AG09319 (cell line): ENCODE measurements around the gene COL13A1.

ENCODE experiments used
- DNase-seq: peaks from one replicate; pipeline ENCODE4 v3.0.0-alpha.2; 2010; ENCODE audit warnings: low read depth; ENCODE audit errors: extremely low read depth
- TF ChIP-seq, protein P1 (sequence below): IDR thresholded peaks from 2 replicates; pipeline ENCODE4 v1.5.1; 2011; ENCODE audit warnings: low read depth, mild to moderate bottlenecking, inconsistent platforms, low read length, moderate library complexity

Gene COL13A1

DNA sequence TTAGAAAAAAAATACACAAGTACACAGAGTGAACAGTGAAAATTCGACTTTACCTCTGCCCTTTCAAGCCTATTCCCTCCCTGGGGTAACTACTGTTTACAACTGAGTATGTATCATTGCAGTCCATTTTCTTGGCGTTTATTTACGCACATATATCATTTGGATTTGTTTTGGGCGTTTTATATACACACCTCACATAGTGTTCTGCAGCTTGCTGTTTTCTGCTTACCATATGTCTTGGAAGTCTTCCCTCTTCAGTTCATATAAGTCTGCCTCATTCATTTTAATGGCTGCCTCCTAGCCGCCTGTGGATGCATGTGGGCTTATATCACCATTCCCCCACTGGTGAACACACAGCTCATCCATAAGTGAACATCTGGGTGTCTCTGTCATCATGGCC is 41.6 kb upstream of the COL13A1 start:
- TF ChIP-seq, protein P1, sequence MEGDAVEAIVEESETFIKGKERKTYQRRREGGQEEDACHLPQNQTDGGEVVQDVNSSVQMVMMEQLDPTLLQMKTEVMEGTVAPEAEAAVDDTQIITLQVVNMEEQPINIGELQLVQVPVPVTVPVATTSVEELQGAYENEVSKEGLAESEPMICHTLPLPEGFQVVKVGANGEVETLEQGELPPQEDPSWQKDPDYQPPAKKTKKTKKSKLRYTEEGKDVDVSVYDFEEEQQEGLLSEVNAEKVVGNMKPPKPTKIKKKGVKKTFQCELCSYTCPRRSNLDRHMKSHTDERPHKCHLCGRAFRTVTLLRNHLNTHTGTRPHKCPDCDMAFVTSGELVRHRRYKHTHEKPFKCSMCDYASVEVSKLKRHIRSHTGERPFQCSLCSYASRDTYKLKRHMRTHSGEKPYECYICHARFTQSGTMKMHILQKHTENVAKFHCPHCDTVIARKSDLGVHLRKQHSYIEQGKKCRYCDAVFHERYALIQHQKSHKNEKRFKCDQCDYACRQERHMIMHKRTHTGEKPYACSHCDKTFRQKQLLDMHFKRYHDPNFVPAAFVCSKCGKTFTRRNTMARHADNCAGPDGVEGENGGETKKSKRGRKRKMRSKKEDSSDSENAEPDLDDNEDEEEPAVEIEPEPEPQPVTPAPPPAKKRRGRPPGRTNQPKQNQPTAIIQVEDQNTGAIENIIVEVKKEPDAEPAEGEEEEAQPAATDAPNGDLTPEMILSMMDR: no peak
- no peak for DNase-seq

DNA sequence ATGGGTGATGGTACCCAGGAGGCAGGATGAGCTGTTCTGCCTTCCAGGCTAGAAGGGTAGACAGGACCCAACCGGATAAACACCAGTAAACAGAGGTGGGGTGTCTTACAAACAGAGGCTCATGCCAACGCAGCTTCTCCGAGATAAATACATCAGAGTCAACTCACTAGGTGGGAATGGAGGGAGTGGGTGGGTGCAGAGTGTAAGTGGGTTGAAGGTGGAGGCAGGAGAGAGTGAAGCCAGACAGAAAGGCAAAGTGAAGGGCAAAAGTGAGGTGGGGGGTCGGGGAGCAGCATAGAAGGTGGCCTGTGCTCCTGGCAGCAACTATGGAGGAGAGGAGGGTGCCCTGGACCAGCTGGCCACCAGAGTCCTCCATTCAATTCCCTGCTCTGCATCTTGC is 40.4 kb upstream of the COL13A1 start:
- DNase-seq: no peak
- TF ChIP-seq, protein P1: no peak

DNA sequence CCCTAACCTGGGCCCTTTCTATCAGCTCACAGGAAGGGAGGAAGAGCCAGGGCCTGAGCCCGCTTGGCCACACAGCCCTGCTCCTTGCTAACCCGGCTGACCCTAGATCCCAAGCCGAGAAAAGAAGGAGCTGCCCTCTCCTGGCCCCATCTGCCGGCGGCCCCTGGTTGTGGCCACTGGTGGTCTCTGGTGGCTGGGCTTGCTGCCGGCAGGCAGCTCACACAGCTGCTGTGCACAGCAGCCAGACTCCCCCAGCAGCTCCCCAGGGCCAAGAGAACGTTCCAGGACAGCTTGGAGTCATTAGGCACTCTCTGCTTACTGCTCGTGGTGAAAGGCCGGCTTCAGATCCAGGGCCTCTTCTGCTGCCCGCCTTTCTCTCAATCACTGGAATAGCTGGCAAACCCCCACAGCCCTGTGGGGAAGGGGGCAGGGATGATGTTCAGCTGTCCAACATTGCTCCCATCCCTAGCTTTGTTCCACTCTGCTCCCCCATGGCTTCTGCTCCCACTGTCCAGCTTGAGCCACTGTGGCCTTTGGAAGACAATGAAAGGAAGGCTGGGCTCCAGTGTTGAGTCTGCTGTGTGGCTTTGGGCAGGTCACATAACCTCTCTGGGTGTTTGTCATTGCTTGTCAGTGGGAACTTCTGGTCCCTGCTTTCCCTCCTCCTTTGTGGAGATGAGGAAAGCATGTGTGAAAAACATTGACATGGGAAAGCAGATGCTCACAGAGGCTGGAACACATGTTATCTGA is 35.4 kb upstream of the COL13A1 start:
- TF ChIP-seq, protein P1: no peak; the same call in 1 of the 2 replicates
- DNase-seq: peak; percentile 15

DNA sequence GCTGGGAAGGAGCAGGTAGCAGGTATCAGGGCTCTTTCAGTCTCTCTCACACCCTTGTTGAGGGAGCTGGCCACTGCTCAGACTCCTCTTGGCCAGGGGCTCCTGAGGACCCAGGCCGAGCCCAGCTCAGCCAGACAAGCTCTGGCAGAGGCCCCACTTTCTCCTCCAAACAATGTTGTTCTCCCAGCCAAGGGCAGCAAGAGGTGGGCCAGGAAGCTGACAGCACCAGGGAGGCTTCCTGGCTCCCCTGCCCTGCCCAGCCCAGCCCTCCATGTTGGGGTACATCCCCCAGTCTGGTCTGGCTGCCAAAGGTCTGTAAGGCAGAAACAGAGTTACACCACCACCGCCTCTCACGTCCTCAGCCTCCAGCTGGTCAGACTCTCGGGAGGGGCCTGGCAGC is 33.9 kb upstream of the COL13A1 start:
- no peak for DNase-seq
- TF ChIP-seq, protein P1: no peak

DNA sequence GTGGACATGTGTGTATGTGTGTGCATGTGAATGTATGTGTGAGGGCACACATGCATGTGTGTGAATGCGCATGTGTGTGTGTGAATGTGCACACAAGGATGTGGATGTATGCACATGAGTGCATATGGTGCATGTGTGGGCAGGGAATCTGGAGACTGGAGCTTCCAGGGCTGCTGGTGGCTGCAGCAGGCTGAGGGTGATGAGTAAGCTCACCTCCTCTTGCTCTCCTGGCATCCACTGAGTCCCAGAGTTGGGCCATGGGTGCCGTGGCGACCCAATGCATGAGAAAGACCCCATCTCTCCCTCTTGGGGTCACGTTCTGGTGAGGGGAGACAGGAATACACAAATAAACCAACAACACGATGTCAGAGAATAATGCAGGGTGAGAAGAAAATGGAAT is 33.3 kb upstream of the COL13A1 start:
- DNase-seq: no peak
- TF ChIP-seq, protein P1: no peak

DNA sequence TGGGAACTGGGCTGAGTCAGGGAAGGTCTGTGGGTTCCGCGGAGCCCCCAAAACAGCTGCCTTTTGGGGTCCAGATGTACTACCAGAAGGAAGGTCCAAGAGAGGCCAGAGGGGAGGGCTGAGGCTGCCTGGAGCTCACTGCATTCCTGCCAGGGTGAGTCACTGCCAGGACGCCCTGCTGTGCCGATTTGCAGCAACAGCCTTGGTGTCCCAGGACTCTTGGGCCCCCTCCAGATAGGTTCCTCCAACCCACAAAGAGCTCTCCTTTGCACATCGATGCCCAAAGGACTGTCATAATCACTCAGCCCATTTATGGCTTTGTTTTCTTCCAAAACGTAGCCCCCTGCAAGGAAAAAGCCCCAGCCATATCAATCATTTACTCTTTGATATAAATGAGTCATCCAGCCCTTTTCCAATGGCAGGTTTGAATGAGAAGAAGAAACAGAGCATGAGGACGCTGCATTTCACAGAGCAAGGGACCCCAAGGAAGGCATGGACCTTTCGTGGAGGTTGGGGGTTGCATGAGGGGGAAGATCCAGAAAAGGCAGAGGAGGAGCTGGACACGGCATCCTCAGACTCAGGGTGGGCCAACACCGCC is 32.2 kb upstream of the COL13A1 start:
- TF ChIP-seq, protein P1: no peak
- no peak for DNase-seq

DNA sequence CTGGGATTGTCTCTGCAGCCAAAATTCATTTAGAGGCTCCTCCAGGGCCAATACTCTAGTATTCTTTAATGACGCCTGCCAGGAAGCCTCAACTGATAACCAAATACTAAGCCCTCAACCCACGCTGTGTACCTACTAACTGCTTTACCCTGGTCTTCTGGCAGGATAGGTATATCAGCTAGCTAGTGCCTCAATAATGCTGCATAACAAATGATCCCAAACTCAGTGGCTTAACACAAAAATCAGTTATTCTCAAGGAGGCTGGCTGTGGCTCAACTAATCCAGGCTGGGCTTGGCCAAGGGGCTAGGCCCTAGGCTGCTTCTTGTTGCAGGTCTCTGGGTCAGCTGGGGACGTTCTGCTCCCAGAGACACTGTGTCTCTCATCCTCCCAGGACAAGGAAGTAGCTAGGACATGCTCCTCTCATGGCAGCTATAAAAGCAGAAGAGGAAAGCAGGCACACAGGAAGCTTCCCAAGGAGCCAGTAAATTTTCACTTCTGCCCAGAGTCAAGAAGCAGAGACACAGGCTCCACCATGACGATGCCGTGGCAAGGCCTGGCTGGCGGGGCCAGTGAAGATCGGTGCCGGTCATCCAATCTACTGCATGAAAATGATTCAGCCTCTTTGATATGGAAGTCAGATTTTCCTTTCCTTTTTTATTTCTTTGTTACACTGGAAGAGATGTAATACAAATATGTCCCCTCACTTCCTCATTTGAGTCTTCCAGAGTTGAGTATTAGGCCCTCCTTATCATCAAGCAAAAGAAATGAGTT is 28.6 kb upstream of the COL13A1 start:
- DNase-seq: no peak
- TF ChIP-seq, protein P1: no peak
